ENCODE results near the gene AGR2. TPM values are rescaled to one million over a fixed set of nuclear protein-coding genes. Genes with fewer than 3 reads are reported as not detected.

Gene AGR2
- total and polyA plus RNA-seq, 8 donors = 32.1 to 2,927 (median 186) TPM

GRCh38 chr7:16754856-16755317 is 49.9 kb downstream of the AGR2 start:
- Histone ChIP-seq H3K27ac (peak overlapping the region; percentile 78 to 90 (median 83)), H3K36me3 (no peaks in the 10 kb centered on the region), H3K9me3 (no peaks in the 10 kb centered on the region), H3K27me3 (peaks cover 0 to 5% (median 0%) of the 10 kb centered on the region in 3 donors), H3K4me3 (peak overlapping the region; percentile 59 to 93 (median 68)), H3K4me1 (peaks cover 0 to 30% (median 13%) of the 10 kb centered on the region in 4 donors)
- TF ChIP-seq EP300 (IDR thresholded peaks at IDR 0.05) = no peak
- TF ChIP-seq POLR2AphosphoS5 (IDR thresholded peaks at IDR 0.05) = no peak
- no peak for TF ChIP-seq POLR2A (IDR thresholded peaks at IDR 0.05)
- no peak for TF ChIP-seq CTCF (IDR thresholded peaks at IDR 0.05)
- intact Hi-C loops (cut with DNase I; ENCODE audit: low total_unique reads) = no loop called here
- DNase-seq = peak in 1 of 2 donors; percentile 32
- 26 to 47% (median 37%) methylated on average over 6 of the region's 6 CpGs for WGBS, 5 donors

- WGBS, 5 donors = 3 to 8% (median 4%) methylated on average over 50 to 58 of the region's 58 CpGs
- TF ChIP-seq POLR2AphosphoS5 (IDR thresholded peaks at IDR 0.05) (no peak), CTCF (IDR thresholded peaks at IDR 0.05) (no peak), EP300 (IDR thresholded peaks at IDR 0.05) (no peak), POLR2A (IDR thresholded peaks at IDR 0.05) (no peak)
Measured at GRCh38 chr7:16753932-16754855, 50.6 kb downstream of the AGR2 start.

GRCh38 chr7:16753102-16753931 is 51.5 kb downstream of the AGR2 start, which contains the start of gene TSPAN13:
Gene TSPAN13 (plus strand): TSS chr7:16753755. CDS start chr7:16753968, 213 bp downstream.
- Histone ChIP-seq H3K27ac (peak within 1 kb of the TSS; percentile 78 to 90 (median 83)), H3K36me3 (no peaks in the 10 kb centered on the region), H3K27me3 (peaks cover 0 to 5% (median 0%) of the 10 kb centered on the region in 3 donors), H3K4me1 (peaks cover 0 to 30% (median 13%) of the 10 kb centered on the region in 4 donors), H3K4me3 (peak within 1 kb of the TSS; percentile 59 to 93 (median 68)), H3K9me3 (no peaks in the 10 kb centered on the region)
- no peak for TF ChIP-seq EP300 (IDR thresholded peaks at IDR 0.05)
- TF ChIP-seq POLR2AphosphoS5 (IDR thresholded peaks at IDR 0.05) = peak in 1 of 3 donors; percentile 45
- no peak for TF ChIP-seq CTCF (IDR thresholded peaks at IDR 0.05)
- TF ChIP-seq POLR2A (IDR thresholded peaks at IDR 0.05) = no peak
- peak; percentile 94 to 96 for DNase-seq
- WGBS, 5 donors = 3 to 8% (median 4%) methylated on average over 18 to 48 of the region's 48 CpGs
- intact Hi-C loops (cut with DNase I; ENCODE audit: low total_unique reads) = no loop called here

More at GRCh38 chr7:16753932-16754855, 50.6 kb downstream of the AGR2 start:
- peaks cover 0 to 30% (median 13%) of the 10 kb centered on the region in 4 donors for H3K4me1 ChIP-seq
- H3K36me3 ChIP-seq = no peaks in the 10 kb centered on the region
- no peaks in the 10 kb centered on the region for H3K9me3 ChIP-seq
- peak; percentile 50 to 76 for DNase-seq
- peaks cover 0 to 5% (median 0%) of the 10 kb centered on the region in 3 donors for H3K27me3 ChIP-seq
- peak overlapping the region; percentile 78 to 90 (median 83) for H3K27ac ChIP-seq
- peak overlapping the region; percentile 59 to 93 (median 68) for H3K4me3 ChIP-seq
- intact Hi-C loops (cut with DNase I; ENCODE audit: low total_unique reads) = no loop called here

- 33 to 72% (median 50%) methylated on average over 1 of the region's 1 CpG for WGBS, 5 donors
- no peak overlapping the region for H3K27ac ChIP-seq
- peaks cover 0 to 18% (median 8%) of the 10 kb centered on the region in 4 donors for H3K4me1 ChIP-seq
- DNase-seq = peak in 1 of 2 donors; percentile 68
- no peak overlapping the region for H3K4me3 ChIP-seq
- intact Hi-C loops (cut with DNase I; ENCODE audit: low total_unique reads) = no loop called here
- TF ChIP-seq EP300 (IDR thresholded peaks at IDR 0.05) = no peak
- TF ChIP-seq POLR2AphosphoS5 (IDR thresholded peaks at IDR 0.05) = peak in 1 of 3 donors; percentile 15
- H3K27me3 ChIP-seq = no peaks in the 10 kb centered on the region
- H3K36me3 ChIP-seq = no peaks in the 10 kb centered on the region
- no peaks in the 10 kb centered on the region for H3K9me3 ChIP-seq
Measured at GRCh38 chr7:16747102-16747501, 57.7 kb downstream of the AGR2 start.

All from stomach (tissue), 9 donors.